Endothelial cell of umbilical vein (primary cell): ENCODE results near the gene OTOGL. TPM values are rescaled to one million over a fixed set of nuclear protein-coding genes. Genes with fewer than 3 reads are reported as not detected.
"Not testable (repeated sequence)": the region's sequence is repeated elsewhere in the genome, so short reads cannot be mapped to it uniquely, and the experiment has no call there.

ENCODE experiments used
- BruUV-seq: library from RNA; stranded (reverse); fragments of 400-500 nt; replicated peaks from 2 replicates; lab custom pipeline; 2021; lab: Mats Ljungman, UMichigan
- CTCF ChIA-PET: fragments of 300-600, 350-600 bp; sonication (Branson Sonifier 250); formaldehyde crosslinking; loops from one replicate; lab custom pipeline; 2021; ENCODE audit warnings: antibody characterized with exemption, inconsistent platforms; lab: Charles Lee
- POLR2A ChIA-PET: fragments of 300-600, 350-600 bp; sonication (Branson Sonifier 250); formaldehyde crosslinking; loops from one replicate; lab custom pipeline; 2021; ENCODE audit warnings: antibody characterized with exemption, inconsistent platforms; lab: Charles Lee
- DNase-seq: peaks from one replicate; pipeline ENCODE4 v3.0.0-alpha.2; 2011; ENCODE audit warnings: low read depth, low spot score
- FAIRE-seq: peaks from 2 replicates; lab custom pipeline; 2011; peaks lifted over from hg19 to GRCh38; lab: Jason Lieb, UNC
- H2AFZ ChIP-seq: 2 replicates; pipeline ENCODE4 v1.6.0; 2012; ENCODE audit warnings: low read depth, low read length, control low read depth, inconsistent platforms
- H3K27ac ChIP-seq: 2 replicates; pipeline ENCODE4 v1.5.1; 2011; ENCODE audit warnings: low read depth, mild to moderate bottlenecking, control low read depth, low read length, moderate library complexity; ENCODE audit not compliant: insufficient read depth
- H3K27me3 ChIP-seq, 2 experiments: 2 replicates each; pipeline versions ENCODE4 v1.6.0 to v1.6.1; 2011; ENCODE audit warnings: low read length in 2 of 2, mixed read lengths in 1 of 2; ENCODE audit not compliant: control insufficient read depth in 2 of 2, insufficient read depth in 2 of 2
- H3K36me3 ChIP-seq, 2 experiments: 2 replicates in 1 of 2; 3 replicates in 1 of 2; pipeline ENCODE4 v1.5.1; 2011; ENCODE audit warnings: low read length in 2 of 2, mild to moderate bottlenecking in 1 of 2, moderate library complexity in 1 of 2; ENCODE audit not compliant: control insufficient read depth in 2 of 2, insufficient read depth in 2 of 2; ENCODE audit errors: extremely low read depth in 1 of 2
- H3K4me1 ChIP-seq: 3 replicates; pipeline ENCODE4 v1.5.1; 2011; ENCODE audit warnings: mild to moderate bottlenecking, low read length; ENCODE audit not compliant: control insufficient read depth, insufficient read depth; ENCODE audit errors: extremely low read depth
- H3K4me2 ChIP-seq: 2 replicates; pipeline ENCODE4 v1.6.1; 2011; ENCODE audit warnings: low read length, control low read depth, mixed read lengths; ENCODE audit not compliant: insufficient read depth
- H3K4me3 ChIP-seq, 3 experiments: fragments of 200-600 bp in 1 of 3; sonication (generic), shearing (Covaris generic) in 1 of 3; replicated peaks in 1 of 3; 2 replicates each; pipeline ENCODE4 v1.5.1; 2011 to 2016; ENCODE audit warnings: control low read depth in 3 of 3, low read length in 3 of 3, mild to moderate bottlenecking in 2 of 3, inconsistent platforms in 1 of 3, low read depth in 1 of 3, moderate library complexity in 1 of 3; ENCODE audit not compliant: insufficient read depth in 1 of 3
- H3K79me2 ChIP-seq: 2 replicates; pipeline ENCODE4 v1.6.0; 2012; ENCODE audit warnings: low read length, inconsistent platforms; ENCODE audit not compliant: control insufficient read depth, insufficient read depth
- H3K9ac ChIP-seq: replicated peaks from 2 replicates; pipeline ENCODE3; 2011; ENCODE audit warnings: low read length, control low read depth; ENCODE audit not compliant: insufficient read depth; ENCODE audit errors: extremely low read depth
- H3K9me1 ChIP-seq: replicated peaks from 3 replicates; pipeline ENCODE4 v1.6.0; 2011; ENCODE audit warnings: mild to moderate bottlenecking, low read length; ENCODE audit not compliant: control insufficient read depth, insufficient read depth; ENCODE audit errors: extremely low read depth
- H3K9me3 ChIP-seq: replicated peaks from 2 replicates; pipeline ENCODE4 v1.5.1; 2012; ENCODE audit warnings: low read length, inconsistent platforms; ENCODE audit not compliant: control insufficient read depth, insufficient read depth
- H4K20me1 ChIP-seq: replicated peaks from 2 replicates; pipeline ENCODE3; 2011; ENCODE audit warnings: mild to moderate bottlenecking, low read length; ENCODE audit not compliant: control insufficient read depth, insufficient read depth; ENCODE audit errors: extremely low read depth
- EZH2 ChIP-seq: IDR thresholded peaks from 2 replicates; pipeline ENCODE4 v1.6.1; 2012; ENCODE audit warnings: borderline replicate concordance, low read depth, mild to moderate bottlenecking, moderate library complexity, low read length, inconsistent platforms; ENCODE audit not compliant: severe bottlenecking
- GATA2 ChIP-seq: IDR thresholded peaks from 2 replicates; pipeline ENCODE4 v1.7.0; 2011; ENCODE audit warnings: low read depth, mild to moderate bottlenecking, moderate library complexity, mixed read lengths, low read length; ENCODE audit not compliant: insufficient read length, insufficient read depth
- MYC ChIP-seq: IDR thresholded peaks from one replicate; pipeline ENCODE4 v1.6.1; 2011; ENCODE audit warnings: mild to moderate bottlenecking, low read depth, low read length
- POLR2AphosphoS5 ChIP-seq: IDR thresholded peaks from 2 replicates; pipeline ENCODE4 v1.6.1; 2012; ENCODE audit warnings: low read depth, mild to moderate bottlenecking, control low read depth, low read length, moderate library complexity; ENCODE audit not compliant: insufficient read depth
- dilution Hi-C: fragments of 300-500 bp; cut with MboI; formaldehyde crosslinking; loops from one replicate; pipeline ENCODE4 v1.15.0; 2019; ENCODE audit warnings: low sequenced_read_pairs; ENCODE audit not compliant: extremely low pct_ligation_motif_present
- intact Hi-C: fragments of 100-400 bp; cut with micrococcal nuclease; formaldehyde crosslinking; loops from one replicate; pipeline ENCODE4 v1.10.0; 2022
- polyA plus RNA-seq, 4 experiments: library from polyadenylated mRNA; depleted of rRNA in 3 of 4; stranded (reverse) in 3 of 4; unstranded in 1 of 4; fragments of >200 nt; gene quantifications; 2 replicates each; pipeline versions ENCODE4 v1.2.1 to v1.2.3, GENCODE V29; 2011 to 2012; ENCODE audit warnings: missing spikeins in 1 of 4
- total RNA-seq: library from RNA; stranded (reverse); gene quantifications from 2 replicates; pipeline ENCODE4 v1.2.3, GENCODE V29; 2021
- TF ChIP-seq, protein P1 (sequence below), 2 donors: IDR thresholded peaks; 1 replicate in 1 of 2; 2 replicates in 1 of 2; pipeline ENCODE4 v1.5.1; 2011; ENCODE audit warnings: low read length in 2 of 2, mild to moderate bottlenecking in 2 of 2, moderate library complexity in 2 of 2, control low read depth in 1 of 2, inconsistent platforms in 1 of 2, low read depth in 1 of 2; ENCODE audit not compliant: insufficient read depth in 1 of 2; ENCODE audit errors: extremely low read depth in 1 of 2
- TF ChIP-seq, protein P2 (sequence below): IDR thresholded peaks from 2 replicates; pipeline ENCODE4 v1.6.1; 2011; ENCODE audit not compliant: insufficient read depth, insufficient read length

OTOGL gene
- total and polyA plus RNA-seq, 2 donors (not counting 3 experiments of a cell fraction or from before 2014, with no cell fraction given) = 1.4 to 2.0 TPM

DNA sequence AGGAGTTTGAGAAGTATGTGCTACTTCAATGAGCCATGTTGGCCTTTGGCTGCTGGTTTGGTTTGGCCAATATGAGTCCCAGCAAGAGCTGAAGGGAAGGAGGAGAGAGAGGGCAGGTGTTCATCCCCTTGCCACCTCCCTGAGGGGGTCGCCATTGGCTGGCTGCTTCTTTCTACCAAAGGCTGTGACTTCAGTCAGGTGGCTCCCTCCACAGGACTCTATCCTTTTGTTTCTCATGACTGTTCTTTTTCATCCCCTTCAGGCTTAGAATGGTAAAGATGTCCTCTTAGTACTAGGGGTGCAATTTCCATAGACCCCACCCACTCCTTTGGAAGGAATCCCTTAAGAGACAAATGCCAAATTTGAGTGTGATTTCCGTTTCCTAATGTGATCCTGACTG is 31.2 kb upstream of the OTOGL start:
- no peak overlapping the region for H3K4me3 ChIP-seq
- no peak overlapping the region for H3K4me2 ChIP-seq
- no peak overlapping the region for H2AFZ ChIP-seq
- no peak overlapping the region for H3K27ac ChIP-seq
- dilution Hi-C loops (no loop called here), intact Hi-C loops (no loop called here)
- ChIA-PET CTCF (interaction anchor here (1.4 kb wide), 1 partner anchor 23 kb away, joined by 4 read pairs; no protein-coding TSS in a partner anchor), POLR2A (no interaction called here)
- no peaks in the 10 kb centered on the region for H3K36me3 ChIP-seq
- H3K9me3 ChIP-seq = no peaks in the 10 kb centered on the region
- TF ChIP-seq, protein P1, sequence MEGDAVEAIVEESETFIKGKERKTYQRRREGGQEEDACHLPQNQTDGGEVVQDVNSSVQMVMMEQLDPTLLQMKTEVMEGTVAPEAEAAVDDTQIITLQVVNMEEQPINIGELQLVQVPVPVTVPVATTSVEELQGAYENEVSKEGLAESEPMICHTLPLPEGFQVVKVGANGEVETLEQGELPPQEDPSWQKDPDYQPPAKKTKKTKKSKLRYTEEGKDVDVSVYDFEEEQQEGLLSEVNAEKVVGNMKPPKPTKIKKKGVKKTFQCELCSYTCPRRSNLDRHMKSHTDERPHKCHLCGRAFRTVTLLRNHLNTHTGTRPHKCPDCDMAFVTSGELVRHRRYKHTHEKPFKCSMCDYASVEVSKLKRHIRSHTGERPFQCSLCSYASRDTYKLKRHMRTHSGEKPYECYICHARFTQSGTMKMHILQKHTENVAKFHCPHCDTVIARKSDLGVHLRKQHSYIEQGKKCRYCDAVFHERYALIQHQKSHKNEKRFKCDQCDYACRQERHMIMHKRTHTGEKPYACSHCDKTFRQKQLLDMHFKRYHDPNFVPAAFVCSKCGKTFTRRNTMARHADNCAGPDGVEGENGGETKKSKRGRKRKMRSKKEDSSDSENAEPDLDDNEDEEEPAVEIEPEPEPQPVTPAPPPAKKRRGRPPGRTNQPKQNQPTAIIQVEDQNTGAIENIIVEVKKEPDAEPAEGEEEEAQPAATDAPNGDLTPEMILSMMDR (IDR thresholded peaks at IDR 0.05; ENCODE audit: extremely low read depth in 1 of 2, insufficient read depth in 1 of 2, low read depth in 1 of 2, low read length in 2 of 2) = no peak
- TF ChIP-seq MYC (no peak), GATA2 (no peak), POLR2AphosphoS5 (no peak), EZH2 (no peak)
- TF ChIP-seq, protein P2, sequence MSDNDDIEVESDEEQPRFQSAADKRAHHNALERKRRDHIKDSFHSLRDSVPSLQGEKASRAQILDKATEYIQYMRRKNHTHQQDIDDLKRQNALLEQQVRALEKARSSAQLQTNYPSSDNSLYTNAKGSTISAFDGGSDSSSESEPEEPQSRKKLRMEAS = no peak
- no peaks in the 10 kb centered on the region for H3K9me1 ChIP-seq
- H4K20me1 ChIP-seq = no peaks in the 10 kb centered on the region
- H3K4me1 ChIP-seq = peaks cover 11% of the 10 kb centered on the region
- no peaks in the 10 kb centered on the region for H3K27me3 ChIP-seq
- no peak for FAIRE-seq
- no TSS peak for BruUV-seq
- H3K9ac ChIP-seq = no peak overlapping the region
- no peaks in the 10 kb centered on the region for H3K79me2 ChIP-seq
- DNase-seq = no peak

GRCh38 chr12:80083892-80084614 is 15.3 kb upstream of the OTOGL start:
- H3K27me3 ChIP-seq, H3K9me1 ChIP-seq, H3K4me1 ChIP-seq, H3K4me3 ChIP-seq, POLR2A ChIA-PET, H4K20me1 ChIP-seq, H3K36me3 ChIP-seq, dilution Hi-C loops, H2AFZ ChIP-seq, H3K9ac ChIP-seq, intact Hi-C loops, H3K79me2 ChIP-seq, H3K9me3 ChIP-seq, BruUV-seq, FAIRE-seq, DNase-seq, H3K4me2 ChIP-seq, H3K27ac ChIP-seq: not testable (repeated sequence)
- CTCF ChIA-PET = interaction anchor here (0.6 to 0.9 kb wide), 2 partner anchors 10 to 17 kb away, joined by 3 read pairs; no protein-coding TSS in a partner anchor
